ENCODE measurements around the gene SLC6A4. TPM values are rescaled to one million over a fixed set of nuclear protein-coding genes. Genes with fewer than 3 reads are reported as not detected.

SLC6A4 gene
- not detected in 2 replicates for total RNA-seq

DNA sequence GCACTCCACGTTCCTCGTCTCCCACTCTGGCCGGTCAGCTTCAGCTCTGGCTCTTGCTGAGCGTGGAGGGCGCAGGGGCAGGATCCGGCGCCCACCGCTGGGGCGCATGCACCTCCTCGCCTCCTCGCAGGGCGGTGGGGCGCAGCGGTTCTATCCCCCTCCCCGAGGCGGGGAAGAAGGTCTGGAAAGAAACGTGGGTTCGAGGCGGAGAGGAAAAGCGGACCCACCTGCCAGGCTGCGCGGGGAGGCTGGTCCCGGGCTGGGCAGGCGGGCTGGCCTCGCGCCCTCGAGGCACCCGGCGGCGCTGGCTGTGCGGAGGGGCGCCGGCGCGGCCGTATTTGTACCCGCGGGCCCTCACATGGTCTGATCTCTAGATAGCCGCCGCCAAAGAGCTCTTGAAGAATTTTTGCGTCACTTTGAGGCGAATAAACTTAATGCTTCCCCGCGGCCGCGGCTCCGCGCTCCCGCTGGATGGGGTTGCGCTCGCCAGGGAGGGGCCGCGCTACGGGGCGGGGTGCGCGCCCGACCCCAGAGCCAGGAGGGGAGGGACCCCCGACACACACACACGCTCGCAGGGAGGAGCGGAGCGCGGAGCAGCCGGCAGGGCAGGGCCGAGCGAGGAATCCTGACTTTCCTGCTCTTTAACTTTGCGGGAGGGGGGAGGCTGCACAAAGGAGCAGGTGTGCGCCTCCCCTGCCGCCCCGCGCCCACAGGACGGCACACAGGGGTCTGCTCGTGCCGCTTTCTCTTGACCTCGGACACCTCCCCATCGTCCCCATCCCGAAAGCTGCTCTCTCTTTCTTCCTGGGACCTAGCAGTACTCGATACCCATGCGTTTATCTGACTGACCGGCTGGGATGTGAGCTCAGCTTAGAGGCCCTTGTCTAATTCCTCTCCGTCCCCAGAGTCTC, at the start of gene SLC6A4:
Gene SLC6A4 (minus strand): TSS at position 312 of the 911 bp plus-strand sequence. CDS start 13,739 bp downstream, outside the sequence.

Other genes starting within 250 kb of the SLC6A4 start
- gene NSRP1, start 118.9 kb downstream of the SLC6A4 start, total RNA-seq = 8.2 and 8.4 TPM in 2 replicates
- gene BLMH, start 56.2 kb upstream of the SLC6A4 start, total RNA-seq = 58.2 and 74.4 TPM in 2 replicates
- not detected in 2 replicates for gene TMIGD1, start 98.4 kb upstream of the SLC6A4 start, total RNA-seq
- gene CPD, start 143.2 kb upstream of the SLC6A4 start, total RNA-seq = 70.2 and 111 TPM in 2 replicates
- 28.0 and 31.5 TPM in 2 replicates for gene GOSR1, start 241.7 kb upstream of the SLC6A4 start, total RNA-seq